ENCODE measurements around the gene CASTOR1. TPM values are rescaled to one million over a fixed set of nuclear protein-coding genes. Genes with fewer than 3 reads are reported as not detected.

CASTOR1 gene
- total RNA-seq, 1 experiment from 2014 or later, result 2.0 TPM

GRCh38 chr22:30285176-30285845 lies 4.0 kb downstream of the CASTOR1 start:
- TF ChIP-seq CTCF (conservative IDR thresholded peaks at IDR 0.05; ENCODE audit: low read depth, low read length) (no peak), EZH2 (IDR thresholded peaks at IDR 0.05; ENCODE audit: borderline replicate concordance, low read depth, low read length, poor library complexity, severe bottlenecking) (no peak)
- CTCF ChIA-PET, result no interaction called here
- intact Hi-C loops (cut with micrococcal nuclease; ENCODE audit: unreplicated experiment), result loop anchor here (5.0 to 10.0 kb wide), 3 partner anchors 137 to 319 kb away; partner anchors contain the start of gene TCN2

GRCh38 chr22:30284666-30285065 lies 4.6 kb downstream of the CASTOR1 start:
- H3K27me3 ChIP-seq (replicated peaks; ENCODE audit: insufficient read depth, low read depth, low read length, poor library complexity), result no peaks in the 10 kb centered on the region
- no peak for TF ChIP-seq CTCF (conservative IDR thresholded peaks at IDR 0.05; ENCODE audit: low read depth, low read length)
- TF ChIP-seq EZH2 (IDR thresholded peaks at IDR 0.05; ENCODE audit: borderline replicate concordance, low read depth, low read length, poor library complexity, severe bottlenecking), result no peak
- no peak overlapping the region for H3K27ac ChIP-seq (ENCODE audit: low read depth, low read length, poor library complexity, severe bottlenecking)
- no peak overlapping the region for H3K4me3 ChIP-seq (ENCODE audit: low read depth, low read length, poor library complexity, severe bottlenecking)
- ChIA-PET POLR2A (ENCODE audit: low non-redundant PET) (no interaction called here), CTCF (no interaction called here)
- intact Hi-C loops (cut with micrococcal nuclease; ENCODE audit: unreplicated experiment), result loop anchor here (5.0 to 10.0 kb wide), 3 partner anchors 138 to 320 kb away; partner anchors contain the start of gene TCN2
- BruUV-seq (replicated peaks), result no TSS peak
- H3K9me3 ChIP-seq (ENCODE audit: low read depth, low read length, poor library complexity, severe bottlenecking), result no peaks in the 10 kb centered on the region
- no peaks in the 10 kb centered on the region for H3K36me3 ChIP-seq (ENCODE audit: insufficient read depth, low read length, poor library complexity, severe bottlenecking)
- peaks cover 10% of the 10 kb centered on the region for H3K4me1 ChIP-seq (ENCODE audit: insufficient read depth, low read length, poor library complexity, severe bottlenecking)
- no peak for DNase-seq (ENCODE audit: low spot score)

More at GRCh38 chr22:30285176-30285845, 4.0 kb downstream of the CASTOR1 start:
- BruUV-seq (replicated peaks), result no TSS peak
- DNase-seq (ENCODE audit: low spot score), result no peak
- Histone ChIP-seq H3K4me1 (ENCODE audit: insufficient read depth, low read length, poor library complexity, severe bottlenecking) (peaks cover 17% of the 10 kb centered on the region), H3K36me3 (ENCODE audit: insufficient read depth, low read length, poor library complexity, severe bottlenecking) (no peaks in the 10 kb centered on the region), H3K4me3 (ENCODE audit: low read depth, low read length, poor library complexity, severe bottlenecking) (no peak overlapping the region), H3K27me3 (replicated peaks; ENCODE audit: insufficient read depth, low read depth, low read length, poor library complexity) (no peaks in the 10 kb centered on the region), H3K9me3 (ENCODE audit: low read depth, low read length, poor library complexity, severe bottlenecking) (no peaks in the 10 kb centered on the region), H3K27ac (ENCODE audit: low read depth, low read length, poor library complexity, severe bottlenecking) (no peak overlapping the region)
- POLR2A ChIA-PET (ENCODE audit: low non-redundant PET), result no interaction called here

- Histone ChIP-seq H3K4me1 (ENCODE audit: insufficient read depth, low read length, poor library complexity, severe bottlenecking) (peaks cover 10% of the 10 kb centered on the region), H3K27me3 (replicated peaks; ENCODE audit: insufficient read depth, low read depth, low read length, poor library complexity) (no peaks in the 10 kb centered on the region), H3K9me3 (ENCODE audit: low read depth, low read length, poor library complexity, severe bottlenecking) (no peaks in the 10 kb centered on the region), H3K27ac (ENCODE audit: low read depth, low read length, poor library complexity, severe bottlenecking) (no peak overlapping the region), H3K36me3 (ENCODE audit: insufficient read depth, low read length, poor library complexity, severe bottlenecking) (no peaks in the 10 kb centered on the region), H3K4me3 (ENCODE audit: low read depth, low read length, poor library complexity, severe bottlenecking) (no peak overlapping the region)
- ChIA-PET CTCF (no interaction called here), POLR2A (ENCODE audit: low non-redundant PET) (no interaction called here)
- intact Hi-C loops (cut with micrococcal nuclease; ENCODE audit: unreplicated experiment), result loop anchor here (10.0 kb wide), 1 partner anchor 321 kb away; the partner anchor contains the start of gene TCN2
- TF ChIP-seq CTCF (conservative IDR thresholded peaks at IDR 0.05; ENCODE audit: low read depth, low read length) (no peak), EZH2 (IDR thresholded peaks at IDR 0.05; ENCODE audit: borderline replicate concordance, low read depth, low read length, poor library complexity, severe bottlenecking) (no peak)
- no TSS peak for BruUV-seq (replicated peaks)
- DNase-seq (ENCODE audit: low spot score), result no peak
Observed at GRCh38 chr22:30284172-30284571, 5.1 kb downstream of the CASTOR1 start.
